Smooth muscle cell (in vitro differentiated cells): ENCODE data around the gene PPARGC1A. TPM values are rescaled to one million over a fixed set of nuclear protein-coding genes. Genes with fewer than 3 reads are reported as not detected.
A peak's percentile ranks its signal among the peaks of the same experiment; 100 is the strongest.

Source experiments
- DNase-seq: peaks from one replicate; lab custom pipeline; 2025; ENCODE audit not compliant: unreplicated experiment; lab: John Stamatoyannopoulos, UW
- H2AFZ ChIP-seq: fragments of 200-600 bp; sonication (generic); 2 replicates; pipeline ENCODE4 v1.6.0; 2016; ENCODE audit warnings: antibody characterized with exemption, low read depth, mild to moderate bottlenecking
- H3F3A ChIP-seq: fragments of 200-600 bp; sonication (generic); 2 replicates; pipeline ENCODE4 v1.6.0; 2017; ENCODE audit warnings: antibody characterized with exemption, low read depth
- H3K27ac ChIP-seq: fragments of 200-600 bp; sonication (generic); 2 replicates; pipeline ENCODE4 v1.5.1; 2016; ENCODE audit warnings: low read depth, mild to moderate bottlenecking
- H3K27me3 ChIP-seq: fragments of 200-600 bp; sonication (generic); 2 replicates; pipeline ENCODE4 v1.6.1; 2016; ENCODE audit warnings: low read depth, mild to moderate bottlenecking
- H3K36me3 ChIP-seq: fragments of 200-600 bp; sonication (generic); 2 replicates; pipeline ENCODE4 v1.5.1; 2016; ENCODE audit warnings: low read depth
- H3K4me1 ChIP-seq: fragments of 200-600 bp; sonication (generic); 2 replicates; pipeline ENCODE4 v1.5.1; 2016; ENCODE audit warnings: low read depth
- H3K4me2 ChIP-seq: fragments of 200-600 bp; sonication (generic); 2 replicates; pipeline ENCODE4 v1.6.0; 2016; ENCODE audit warnings: mild to moderate bottlenecking
- H3K4me3 ChIP-seq: fragments of 200-600 bp; sonication (generic); 2 replicates; pipeline ENCODE4 v1.5.1; 2016; ENCODE audit warnings: mild to moderate bottlenecking
- H3K79me2 ChIP-seq: fragments of 200-600 bp; sonication (generic); 2 replicates; pipeline ENCODE4 v1.6.0; 2016; ENCODE audit warnings: low read depth, mild to moderate bottlenecking
- H3K9ac ChIP-seq: fragments of 200-600 bp; sonication (generic); 2 replicates; pipeline ENCODE4 v1.6.0; 2016; ENCODE audit warnings: low read depth
- H3K9me3 ChIP-seq: fragments of 200-600 bp; sonication (generic); replicated peaks from 2 replicates; pipeline ENCODE4 v1.5.1; 2016; ENCODE audit warnings: low read depth
- H4K20me1 ChIP-seq: fragments of 200-600 bp; sonication (generic); 2 replicates; pipeline ENCODE4 v1.6.0; 2016; ENCODE audit warnings: low read depth
- CTCF ChIP-seq: fragments of 200-600 bp; sonication (generic); IDR thresholded peaks from 2 replicates; pipeline ENCODE4 v1.5.1; 2017; ENCODE audit warnings: borderline replicate concordance, mild to moderate bottlenecking, antibody characterized with exemption; ENCODE audit not compliant: insufficient read depth, poor library complexity, severe bottlenecking
- WGBS: methylation state at CpG from one replicate; pipeline ENCODE4 v1.1.7; 2016; ENCODE audit warnings: low lambda C conversion rate; 5-methylcytosine and 5-hydroxymethylcytosine counted together
- polyA plus RNA-seq: library from polyadenylated mRNA; unstranded; fragments of >200 nt; fragmentation: Nextera tagmentation; extraction: Ambion mirVana; gene quantifications from 2 replicates; pipeline ENCODE4 v1.2.1, GENCODE V29; 2016
- total RNA-seq: library from RNA; depleted of rRNA; stranded (reverse); fragments of >200 nt; gene quantifications from 2 replicates; pipeline ENCODE4 v1.2.3, GENCODE V29; 2014

Gene PPARGC1A
- total and polyA plus RNA-seq, 2 experiments from 2014 or later, result 0.25 to 2.8 TPM

DNA sequence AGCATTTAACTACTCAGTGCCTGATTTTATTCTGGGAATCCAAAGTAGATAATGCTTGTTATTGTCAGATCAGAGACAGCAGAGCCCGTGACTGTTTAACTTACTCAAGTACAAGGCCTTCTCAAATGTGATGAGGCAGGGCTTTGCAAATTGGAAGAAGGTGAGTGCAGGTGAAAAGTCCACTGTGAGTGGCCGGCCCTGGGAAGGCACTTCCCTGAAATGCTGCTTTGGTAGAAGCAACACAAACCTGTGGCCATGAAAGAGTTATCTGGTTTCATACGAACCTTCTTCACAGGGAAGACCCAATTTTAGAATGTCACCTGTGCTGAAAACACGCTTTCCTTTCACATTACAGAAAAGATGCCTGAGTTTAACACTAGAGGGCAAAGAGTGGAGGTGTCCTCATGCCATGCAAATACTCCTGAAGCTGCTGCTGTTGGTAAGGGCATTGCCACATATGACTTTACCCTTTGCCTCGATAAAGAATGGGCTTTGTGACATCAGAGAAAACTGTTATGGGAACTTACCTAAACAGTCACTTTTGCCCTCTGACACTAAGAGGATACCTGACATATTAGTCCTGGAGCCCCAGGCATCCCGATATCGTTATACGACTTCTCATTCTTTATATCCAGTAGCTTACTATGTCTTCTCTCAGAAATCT is 8.0 kb downstream of the PPARGC1A start:
- Histone ChIP-seq H3K4me2 (no peak overlapping the region), H3K9me3 (no peaks in the 10 kb centered on the region), H3K27me3 (no peaks in the 10 kb centered on the region), H2AFZ (no peak overlapping the region), H3K9ac (no peak overlapping the region), H3K27ac (no peak overlapping the region), H3K4me1 (peaks cover 9% of the 10 kb centered on the region), H3K4me3 (no peak overlapping the region), H4K20me1 (no peaks in the 10 kb centered on the region), H3K36me3 (no peaks in the 10 kb centered on the region), H3K79me2 (no peaks in the 10 kb centered on the region), H3F3A (peaks cover 10% of the 10 kb centered on the region)
- no peak for TF ChIP-seq CTCF
- 86% methylated on average over 8 of the region's 8 CpGs for WGBS
- DNase-seq, result no peak

DNA sequence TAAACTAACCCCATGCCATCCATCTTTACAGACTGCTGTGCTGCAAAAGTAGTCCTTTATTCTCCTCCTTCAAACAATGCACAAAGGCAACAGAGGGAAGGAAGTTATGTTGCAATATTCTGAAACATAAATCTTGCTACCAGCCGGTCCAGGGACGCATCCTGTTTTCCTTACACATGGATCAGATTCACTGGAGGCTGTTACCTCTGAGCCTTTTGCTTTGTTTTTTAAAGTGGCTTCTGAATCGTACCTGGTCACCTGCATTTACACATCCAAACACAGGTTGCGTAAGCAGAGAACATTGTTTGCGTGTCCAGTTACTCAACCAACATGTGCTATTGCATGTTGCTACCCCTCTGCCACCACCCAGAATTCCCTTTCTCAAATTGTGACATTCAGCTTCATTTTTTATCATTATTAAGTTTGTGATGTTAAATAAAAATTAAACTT is 8.8 kb downstream of the PPARGC1A start:
- H3K4me3 ChIP-seq, result no peak overlapping the region
- peaks cover 9% of the 10 kb centered on the region for H3K4me1 ChIP-seq
- 79% methylated on average over 5 of the region's 5 CpGs for WGBS
- no peak for TF ChIP-seq CTCF
- H3F3A ChIP-seq, result peaks cover 10% of the 10 kb centered on the region
- no peak overlapping the region for H3K27ac ChIP-seq
- no peaks in the 10 kb centered on the region for H4K20me1 ChIP-seq
- H3K79me2 ChIP-seq, result no peaks in the 10 kb centered on the region
- no peaks in the 10 kb centered on the region for H3K27me3 ChIP-seq
- H3K36me3 ChIP-seq, result no peaks in the 10 kb centered on the region
- no peak overlapping the region for H3K4me2 ChIP-seq
- H2AFZ ChIP-seq, result no peak overlapping the region
- H3K9me3 ChIP-seq, result no peaks in the 10 kb centered on the region
- DNase-seq, result no peak
- no peak overlapping the region for H3K9ac ChIP-seq

DNA sequence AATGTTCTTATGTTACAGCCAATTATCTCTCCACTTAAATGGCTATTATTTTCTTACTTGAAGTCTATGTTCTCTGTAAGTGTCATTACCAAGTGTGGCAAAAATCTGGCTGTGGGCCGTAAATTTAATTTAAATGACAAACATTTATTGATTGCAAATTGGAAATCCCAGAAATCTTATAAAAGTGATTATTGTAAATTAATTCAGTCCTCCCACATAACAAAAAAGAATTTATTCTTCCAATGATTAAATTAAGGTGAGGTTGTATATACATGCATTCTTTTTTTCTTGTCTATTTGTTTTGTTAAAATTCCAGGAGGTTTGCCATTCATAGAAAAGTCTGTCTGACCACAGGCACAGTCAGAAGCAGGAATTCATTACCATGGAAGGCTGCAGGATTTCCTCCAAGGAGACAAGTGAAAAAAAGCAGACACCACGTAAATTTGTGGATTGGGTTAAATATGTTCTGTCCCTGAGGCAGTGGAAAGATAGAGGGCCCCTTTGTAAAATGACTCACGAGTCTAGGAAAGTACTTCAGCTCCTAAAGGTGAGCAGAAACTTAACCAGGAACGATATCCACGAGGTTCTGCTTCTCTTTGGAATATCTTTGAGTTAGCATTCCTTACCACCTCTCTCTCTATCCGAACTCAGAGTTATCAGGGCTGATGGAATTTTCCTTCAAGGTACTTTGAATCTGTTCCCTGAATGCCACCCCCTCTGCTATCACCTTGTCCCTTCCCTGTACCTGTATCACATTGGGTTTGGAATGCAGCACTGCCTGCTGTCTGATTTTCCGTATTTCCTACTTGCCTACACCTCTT is 10.7 kb downstream of the PPARGC1A start:
- H3K79me2 ChIP-seq, result no peaks in the 10 kb centered on the region
- H3F3A ChIP-seq, result peaks cover 10% of the 10 kb centered on the region
- 16% methylated on average over 7 of the region's 7 CpGs for WGBS
- DNase-seq, result no peak
- H3K4me3 ChIP-seq, result no peak overlapping the region
- no peaks in the 10 kb centered on the region for H3K27me3 ChIP-seq
- no peak for TF ChIP-seq CTCF
- peak overlapping the region; percentile 73 for H3K4me2 ChIP-seq
- H3K9me3 ChIP-seq, result no peaks in the 10 kb centered on the region
- peak overlapping the region; percentile 78 for H3K27ac ChIP-seq
- H3K36me3 ChIP-seq, result no peaks in the 10 kb centered on the region
- peak overlapping the region; percentile 41 for H3K9ac ChIP-seq
- H2AFZ ChIP-seq, result no peak overlapping the region
- no peaks in the 10 kb centered on the region for H4K20me1 ChIP-seq
- H3K4me1 ChIP-seq, result peaks cover 9% of the 10 kb centered on the region
